Superior temporal gyrus (tissue), 1 donor: ENCODE results near the gene BMP7.

ENCODE experiments used
- DNase-seq: peaks from one replicate; pipeline ENCODE4 v3.0.0-alpha.2; 2016; ENCODE audit errors: extremely low spot score

Gene BMP7

DNA sequence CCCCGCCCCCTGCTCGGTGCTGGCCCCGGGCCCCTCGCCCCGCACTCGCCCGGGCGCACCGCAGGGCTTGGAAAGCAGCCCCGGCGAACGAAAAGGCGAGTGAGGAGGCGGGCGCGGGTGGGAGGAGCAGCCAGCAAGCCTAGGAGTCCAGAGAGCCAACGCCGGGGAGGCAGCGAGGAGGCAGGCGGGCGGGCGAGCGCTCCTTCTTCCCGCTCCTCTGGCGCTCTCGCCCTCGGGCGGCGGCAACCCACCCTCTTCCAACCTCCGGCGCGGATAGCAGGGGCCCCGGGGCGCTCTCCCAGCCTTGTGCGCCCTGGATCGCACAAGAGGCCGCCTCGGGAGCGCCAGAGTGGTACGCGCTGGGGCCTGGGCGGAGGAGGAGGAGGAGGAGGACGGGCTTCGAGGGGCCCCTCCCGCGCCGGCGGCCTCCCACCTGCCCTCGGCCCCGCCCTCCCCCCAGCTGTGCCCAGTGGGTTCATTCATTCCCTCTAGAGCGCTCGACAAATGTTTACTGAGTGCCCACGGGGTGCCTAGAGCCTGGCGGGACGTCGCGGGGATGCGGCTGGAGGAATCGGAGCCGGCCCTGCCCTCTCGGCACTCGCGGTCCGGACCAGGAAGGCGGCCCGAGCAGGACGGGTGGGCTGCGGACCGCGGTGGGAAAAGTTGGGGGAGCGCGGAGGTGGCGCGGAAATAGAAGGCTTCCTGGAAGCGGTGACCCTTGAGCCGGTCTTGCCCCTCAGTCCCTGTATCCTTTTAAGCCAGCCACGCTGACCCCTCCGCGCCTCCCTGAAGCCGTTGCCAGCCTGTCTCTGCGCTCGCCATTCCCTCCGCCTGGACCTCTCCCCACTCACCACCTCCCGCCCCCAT lies at the start of gene BMP7:
Gene BMP7 (minus strand): TSS at position 351 of the 867 bp plus-strand sequence. CDS start 519 bp downstream, outside the sequence.
- no peak for DNase-seq

DNA sequence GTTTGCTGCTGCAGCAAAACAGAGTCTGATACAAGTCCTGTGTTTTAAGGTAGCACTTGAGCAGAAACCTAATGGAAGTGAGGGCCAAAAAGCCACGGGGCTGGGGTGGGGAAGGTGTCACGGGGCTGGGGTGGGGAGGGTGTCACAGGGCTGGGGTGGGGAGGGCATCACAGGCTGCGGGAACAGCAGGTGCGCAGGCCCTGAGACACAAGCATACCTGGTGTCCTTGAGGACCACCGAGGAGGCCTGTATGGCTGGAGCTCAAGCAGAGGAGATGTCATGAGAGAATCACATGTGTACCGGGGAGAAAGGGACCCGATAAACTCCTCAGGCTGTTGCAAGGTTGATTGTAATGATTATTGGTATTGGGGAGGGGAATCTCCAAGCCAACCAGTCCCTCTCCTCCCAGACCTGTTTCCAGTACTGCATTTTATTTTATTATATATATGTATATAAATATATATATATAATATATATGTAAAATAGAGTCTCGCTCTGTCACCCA lies 49.6 kb upstream of the BMP7 start:
- DNase-seq: no peak

DNA sequence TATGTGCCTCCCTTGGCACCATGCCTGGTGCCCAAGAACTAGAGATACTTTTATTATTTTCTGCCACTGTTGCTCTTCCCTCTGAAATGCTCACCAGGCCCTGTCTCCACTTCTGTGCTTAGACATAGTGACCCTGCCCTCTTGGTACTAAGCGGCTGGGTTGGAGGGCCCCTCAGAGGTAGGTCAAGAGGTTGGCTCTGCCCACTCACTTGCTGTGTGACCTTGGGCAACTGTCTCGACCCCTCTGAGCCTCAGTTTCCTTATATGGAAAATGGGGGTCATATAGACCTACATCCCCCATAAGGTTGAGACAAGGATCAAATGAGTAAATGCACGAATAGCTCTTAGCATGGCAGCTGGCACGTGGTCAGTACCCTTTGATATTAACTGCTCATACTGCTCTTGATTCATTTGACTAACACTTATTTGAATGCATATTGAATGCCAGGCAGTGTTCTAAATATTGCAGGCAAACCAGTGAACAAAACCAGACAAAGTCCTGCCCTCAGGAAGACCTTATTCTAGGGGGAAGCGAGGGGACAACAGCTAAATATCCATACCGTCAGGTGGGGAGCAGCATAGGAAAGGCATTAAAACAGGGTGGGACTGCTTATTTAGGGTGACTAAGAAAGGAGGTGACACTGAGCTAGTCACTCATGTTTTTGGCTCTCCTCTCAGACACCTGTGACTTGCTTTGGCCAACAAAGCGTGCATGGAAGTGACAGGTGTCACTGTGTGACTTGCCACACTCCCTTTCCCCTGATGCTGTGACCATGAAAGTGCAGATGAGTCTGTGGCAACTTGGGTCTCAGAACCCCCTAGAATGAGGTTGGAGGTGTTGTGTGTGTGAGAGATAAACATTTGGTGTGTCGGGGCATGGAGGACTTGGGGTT lies 48.9 kb upstream of the BMP7 start:
- no peak for DNase-seq

DNA sequence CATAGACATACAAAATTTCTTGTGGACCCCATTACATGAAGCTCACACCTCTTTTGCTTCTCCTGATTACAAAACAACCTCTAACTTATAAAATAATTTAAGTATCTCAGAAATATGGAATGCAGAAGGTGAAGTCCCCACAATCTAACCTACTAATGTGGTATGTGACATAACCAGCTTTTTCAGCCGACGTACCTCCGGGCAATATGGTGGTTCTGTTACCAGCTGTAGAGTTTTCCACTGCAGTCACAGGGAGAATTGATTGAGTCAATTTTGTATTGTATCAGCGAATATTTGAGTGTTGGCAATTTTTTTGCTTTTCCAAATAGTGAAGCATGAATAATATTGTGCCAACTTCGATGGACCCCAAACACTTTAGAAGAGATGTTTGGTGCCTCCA lies 47.5 kb upstream of the BMP7 start:
- DNase-seq: no peak

DNA sequence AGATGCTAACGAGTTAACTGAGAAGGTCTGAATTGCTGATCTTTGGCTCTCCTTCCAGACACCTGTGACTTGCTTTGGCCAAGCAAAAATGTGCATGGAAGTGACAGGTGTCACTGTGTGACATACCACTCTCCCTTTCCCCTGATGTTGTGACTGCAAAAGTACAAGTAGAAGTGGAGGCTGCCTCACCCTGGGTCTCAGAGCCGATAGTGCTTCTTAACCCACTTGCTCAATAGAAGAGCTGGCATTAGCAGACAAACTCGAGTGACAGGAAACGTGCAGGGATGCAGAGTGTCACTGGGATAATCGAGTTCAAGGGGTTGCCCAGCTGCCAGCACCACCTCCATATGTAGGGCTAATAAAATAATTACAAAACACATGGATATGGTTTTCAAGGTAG lies 46.8 kb upstream of the BMP7 start:
- DNase-seq: no peak

DNA sequence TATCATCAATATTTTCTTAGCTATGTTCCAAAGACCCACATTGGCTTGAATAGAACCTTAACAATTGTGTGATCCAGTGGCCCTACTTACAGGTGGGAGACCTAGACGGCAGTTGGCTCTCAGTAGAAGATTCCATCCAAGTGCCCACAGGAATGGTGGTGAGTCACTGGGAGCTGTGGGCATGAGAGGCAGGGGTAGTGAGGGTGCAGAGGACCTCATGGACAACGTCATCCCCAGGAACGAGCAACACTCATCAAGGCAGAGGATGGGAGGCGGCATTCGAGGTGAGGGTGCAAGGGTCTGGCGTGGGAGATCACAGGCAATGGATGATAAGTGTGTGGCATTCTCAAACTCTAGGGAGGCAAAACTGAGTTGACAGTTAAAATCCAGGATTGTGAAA lies 45.7 kb upstream of the BMP7 start:
- DNase-seq: no peak

DNA sequence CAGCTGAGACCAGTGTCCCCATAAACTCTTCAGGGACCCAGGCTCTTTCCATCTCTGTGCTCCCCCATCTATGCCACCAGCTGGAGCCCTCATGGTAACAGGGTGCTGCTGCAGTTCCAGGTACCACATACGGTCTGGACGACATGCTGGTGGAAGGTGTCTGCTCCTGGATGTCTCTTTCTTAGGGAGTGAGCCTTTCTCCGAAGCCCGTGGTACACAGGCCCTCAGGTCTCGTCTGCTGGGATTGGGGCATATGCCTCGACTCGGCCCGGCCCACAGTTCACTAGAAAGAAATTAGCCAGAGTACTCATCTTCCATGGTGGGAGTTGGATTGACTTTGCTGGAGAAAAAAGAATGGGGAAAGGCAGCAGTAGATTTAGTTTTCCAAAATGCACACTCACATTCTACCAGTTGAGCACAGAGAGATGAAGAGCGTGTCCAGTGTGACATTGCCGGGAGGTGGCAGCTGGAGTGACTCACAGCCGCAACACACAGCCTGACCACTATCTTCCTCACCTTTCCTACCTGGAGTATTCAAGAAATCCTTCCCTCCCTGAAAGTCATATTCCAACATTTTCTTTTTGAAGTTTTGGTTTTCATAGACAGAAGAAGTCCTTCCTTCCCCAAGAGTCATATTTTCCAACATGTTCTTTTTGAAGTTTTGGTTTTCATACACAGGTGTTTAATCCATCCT lies 44.5 kb upstream of the BMP7 start:
- DNase-seq: no peak

DNA sequence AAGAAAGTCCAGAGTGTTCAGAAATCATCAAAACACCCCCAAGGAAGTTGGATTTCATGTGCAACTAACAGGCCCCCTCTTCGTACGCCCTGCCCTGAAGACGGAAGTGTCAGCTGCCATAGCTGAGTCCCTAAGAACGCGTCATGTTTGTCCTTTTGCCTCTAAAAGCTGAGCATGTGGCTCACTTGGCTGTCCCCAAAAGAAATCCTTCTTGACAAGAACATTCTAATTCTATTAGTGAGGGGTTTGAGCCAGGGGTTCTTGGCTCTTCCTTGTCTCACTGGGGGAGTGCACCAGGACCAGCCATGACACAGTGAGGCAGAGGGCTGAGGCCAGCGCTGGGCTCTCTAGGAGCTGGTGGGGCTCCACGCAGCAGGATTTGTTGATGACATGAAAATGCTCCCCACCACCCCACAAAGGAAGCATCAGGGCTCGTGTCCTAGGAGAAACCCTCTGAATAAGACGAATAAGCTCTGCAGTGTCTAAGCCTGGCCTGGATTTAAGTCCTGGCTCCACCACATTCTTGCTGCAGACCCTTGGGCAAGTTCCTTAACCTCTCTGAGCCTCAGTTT lies 43.2 kb upstream of the BMP7 start:
- DNase-seq: no peak

DNA sequence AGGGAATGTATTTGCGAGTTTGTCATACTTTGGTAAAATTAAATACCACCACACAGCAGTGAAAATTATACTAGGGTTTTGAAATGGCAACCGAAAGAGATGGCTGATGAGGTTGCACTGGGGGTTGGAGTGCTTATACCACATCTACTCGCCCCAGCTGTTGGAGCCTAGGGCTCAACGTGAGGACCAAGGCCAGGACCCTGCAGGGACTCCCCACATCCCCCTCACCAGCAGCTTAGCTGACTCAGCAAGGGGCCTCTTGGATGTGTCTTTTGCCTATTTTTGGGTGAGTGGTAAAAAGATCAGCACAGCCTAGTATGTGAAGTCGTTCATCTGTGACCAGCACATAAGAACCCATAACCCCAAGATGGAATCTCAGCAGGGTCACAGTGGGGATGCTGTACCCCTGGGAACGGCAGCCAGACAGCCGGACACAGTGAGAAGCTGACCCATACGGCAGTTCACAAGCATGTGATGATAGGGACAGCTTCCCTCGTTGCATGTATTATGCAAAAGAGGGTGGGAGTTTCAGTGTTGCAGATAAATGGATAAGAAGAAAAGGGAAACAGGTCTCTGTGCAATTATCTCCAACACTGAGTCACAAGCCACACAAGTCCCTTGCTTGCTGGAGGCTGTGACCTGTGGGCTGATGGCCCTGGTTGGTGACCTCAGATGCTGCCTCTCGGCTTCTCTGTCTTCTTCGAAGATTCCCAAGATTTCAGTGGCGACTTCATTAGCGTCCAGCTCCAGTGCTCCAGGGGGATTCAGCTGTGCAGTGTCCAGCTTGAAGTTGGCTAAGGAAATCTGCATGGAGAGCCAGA lies 42.2 kb upstream of the BMP7 start:
- no peak for DNase-seq

DNA sequence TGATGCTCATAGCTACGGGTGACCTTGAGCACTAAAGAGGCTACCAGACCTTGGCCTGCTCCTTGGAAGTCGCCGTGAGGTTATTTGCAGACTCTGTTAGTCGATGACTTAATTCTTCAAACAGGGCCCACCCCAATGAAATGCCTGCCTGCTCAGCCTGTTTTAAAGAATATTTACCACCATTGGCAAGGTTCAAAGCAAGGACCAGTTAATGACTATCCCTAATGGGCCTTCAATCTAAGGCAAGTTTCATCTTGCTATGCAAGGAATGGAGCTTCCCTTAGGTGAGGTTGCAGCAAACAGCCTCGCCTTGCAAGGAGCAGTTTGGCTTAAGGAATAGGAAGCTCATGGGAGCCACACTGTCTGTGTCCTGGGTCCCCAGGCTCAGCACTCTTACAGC lies 40.3 kb upstream of the BMP7 start:
- DNase-seq: no peak

DNA sequence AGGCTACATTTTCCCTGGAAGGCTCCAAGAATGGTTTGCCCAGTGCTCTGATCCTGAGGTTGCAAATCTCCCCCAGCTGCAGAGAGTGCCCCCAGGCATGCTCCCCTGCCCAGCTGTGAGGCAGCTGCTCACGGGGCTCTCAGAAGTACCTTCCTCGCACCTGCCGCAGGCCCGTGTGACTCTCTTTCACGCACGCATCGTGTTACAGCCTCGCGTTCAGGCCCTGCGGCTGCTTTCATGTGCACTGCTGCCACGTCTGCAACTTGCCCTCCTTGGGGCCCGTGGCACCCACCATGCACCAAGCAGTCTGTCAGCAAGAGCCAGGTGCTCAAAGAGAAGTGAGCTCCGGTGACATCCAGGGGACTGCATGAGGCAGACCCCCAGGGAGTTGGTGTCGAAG lies 34.6 kb upstream of the BMP7 start:
- DNase-seq: no peak

DNA sequence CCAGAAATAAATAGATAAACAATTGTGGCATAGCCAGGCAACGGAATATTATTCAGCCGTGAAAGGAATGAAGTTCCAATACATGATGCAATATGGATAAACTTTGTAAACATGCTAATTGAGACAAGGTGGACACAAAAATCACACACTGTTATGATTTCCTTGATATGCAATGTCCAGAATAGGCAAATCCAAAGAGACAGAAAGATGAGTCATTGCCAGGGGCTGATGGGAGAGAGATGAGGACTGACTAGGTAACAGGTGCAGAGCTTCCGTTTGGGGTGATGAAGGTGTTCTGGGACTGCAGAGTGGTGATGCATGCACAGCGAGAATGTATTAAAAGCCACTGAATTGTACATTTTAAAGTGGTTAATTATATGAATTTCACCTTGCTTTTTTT lies 32.0 kb upstream of the BMP7 start:
- DNase-seq: no peak

DNA sequence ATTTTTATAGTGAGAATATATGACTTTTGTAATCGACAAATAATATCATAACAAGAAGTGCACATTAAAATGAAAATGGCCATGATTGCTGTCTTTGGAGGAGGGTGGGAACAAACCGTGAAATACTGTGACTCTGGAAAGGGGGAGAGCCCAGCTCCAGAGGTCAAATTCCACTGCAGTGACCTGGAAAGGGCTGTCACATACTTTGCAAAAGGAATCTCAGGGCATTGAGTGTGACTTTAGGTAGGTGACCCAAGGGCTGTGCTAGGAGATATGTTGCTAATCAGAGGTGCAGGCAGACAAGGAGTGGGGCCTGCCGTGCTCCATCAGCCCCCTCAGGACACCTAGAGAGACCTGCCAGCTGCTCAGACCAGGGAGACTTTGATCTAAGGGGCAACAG lies 28.1 kb upstream of the BMP7 start:
- no peak for DNase-seq

DNA sequence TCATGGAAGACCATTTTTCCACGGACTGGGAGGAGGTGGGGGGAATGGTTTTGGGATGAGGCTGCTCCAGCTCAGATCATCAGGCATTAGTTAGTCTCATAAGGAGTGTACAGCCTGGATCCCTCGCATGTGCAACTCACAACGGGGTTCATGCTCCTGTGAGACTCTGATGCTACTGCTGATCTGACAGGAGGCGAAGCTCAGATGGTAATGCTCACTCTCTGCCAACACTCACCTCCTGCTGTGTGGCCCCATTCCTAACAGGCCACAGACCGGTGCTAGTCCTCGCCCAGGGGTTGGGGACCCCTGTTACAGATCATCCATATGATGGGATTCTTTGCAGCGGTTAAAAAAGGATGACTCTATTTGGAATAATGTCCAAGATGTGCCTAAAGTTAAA lies 27.6 kb upstream of the BMP7 start:
- DNase-seq: no peak

DNA sequence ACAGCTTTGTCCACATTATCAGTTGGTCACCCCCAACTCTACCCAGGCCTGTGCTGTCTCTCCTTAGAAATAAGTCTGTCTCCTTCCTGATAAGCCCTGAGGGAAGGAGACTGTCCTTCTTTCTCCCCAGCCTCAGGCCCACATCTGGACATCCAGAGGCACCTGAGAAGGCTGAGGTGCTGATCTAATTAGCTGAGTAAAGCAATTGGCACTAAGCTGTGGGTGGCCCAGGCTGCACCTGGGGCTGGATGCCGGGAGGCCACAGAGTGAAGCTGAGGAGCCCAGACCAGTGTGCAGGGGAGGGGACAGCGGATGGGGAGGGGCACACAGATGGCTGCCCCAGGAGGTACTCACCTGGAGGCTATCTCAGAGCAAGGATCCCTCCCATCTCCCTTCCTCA lies 26.2 kb upstream of the BMP7 start:
- DNase-seq: no peak

DNA sequence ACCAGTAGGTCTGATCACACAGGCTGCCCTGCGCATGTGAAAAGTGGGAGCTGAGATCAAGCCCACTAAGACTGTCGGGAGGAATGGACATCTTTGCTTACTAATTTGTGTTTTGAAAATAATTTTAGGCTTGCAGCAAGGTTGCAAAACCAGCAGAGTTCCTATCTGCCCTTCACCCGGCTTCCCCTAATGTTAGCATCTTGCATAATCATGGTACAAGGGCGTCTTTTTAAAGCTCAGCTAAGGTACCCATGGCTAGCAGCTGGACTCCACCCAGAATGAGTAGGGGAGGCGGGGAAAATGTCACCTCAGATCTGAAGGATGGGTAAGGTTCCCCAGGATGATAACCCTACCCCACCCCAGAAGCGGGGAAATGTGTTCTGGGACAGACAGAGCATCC lies 25.3 kb upstream of the BMP7 start:
- DNase-seq: no peak

DNA sequence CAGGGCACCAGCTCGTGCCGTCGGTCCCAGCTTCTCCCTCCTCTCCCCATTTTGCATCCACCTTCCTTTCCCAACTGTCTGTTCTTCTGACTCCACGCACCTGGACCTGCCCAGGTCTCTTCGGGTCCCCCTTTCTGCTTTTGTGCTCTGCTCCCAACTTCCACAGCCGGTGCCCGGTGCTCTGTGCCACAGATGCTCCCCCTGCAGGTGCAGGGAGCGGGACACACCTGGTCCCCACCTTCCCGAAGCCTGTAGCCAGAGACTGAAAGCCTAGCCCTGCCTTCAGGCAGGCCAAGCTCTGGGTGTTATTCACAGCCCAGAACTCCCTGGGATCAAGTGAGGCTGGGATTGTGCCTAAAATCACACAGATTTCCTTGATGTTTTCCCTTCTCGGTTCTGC lies 24.6 kb upstream of the BMP7 start:
- no peak for DNase-seq

DNA sequence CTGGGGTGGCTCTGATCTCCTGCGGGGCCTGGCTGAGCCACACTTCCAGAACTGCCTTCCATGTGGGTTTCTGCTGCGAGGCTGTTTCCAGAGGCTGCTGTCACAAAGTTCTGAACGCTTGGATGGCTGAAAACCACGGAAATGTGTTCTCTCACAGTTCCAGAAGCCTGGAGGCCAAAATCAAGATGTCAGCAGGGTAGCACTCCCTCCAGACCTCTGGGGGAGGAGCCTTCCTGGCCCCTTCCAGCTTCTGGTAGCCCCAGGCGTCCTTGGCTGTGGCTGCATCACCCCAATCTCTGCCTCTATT lies 23.7 kb upstream of the BMP7 start:
- DNase-seq: peak; percentile 27

DNA sequence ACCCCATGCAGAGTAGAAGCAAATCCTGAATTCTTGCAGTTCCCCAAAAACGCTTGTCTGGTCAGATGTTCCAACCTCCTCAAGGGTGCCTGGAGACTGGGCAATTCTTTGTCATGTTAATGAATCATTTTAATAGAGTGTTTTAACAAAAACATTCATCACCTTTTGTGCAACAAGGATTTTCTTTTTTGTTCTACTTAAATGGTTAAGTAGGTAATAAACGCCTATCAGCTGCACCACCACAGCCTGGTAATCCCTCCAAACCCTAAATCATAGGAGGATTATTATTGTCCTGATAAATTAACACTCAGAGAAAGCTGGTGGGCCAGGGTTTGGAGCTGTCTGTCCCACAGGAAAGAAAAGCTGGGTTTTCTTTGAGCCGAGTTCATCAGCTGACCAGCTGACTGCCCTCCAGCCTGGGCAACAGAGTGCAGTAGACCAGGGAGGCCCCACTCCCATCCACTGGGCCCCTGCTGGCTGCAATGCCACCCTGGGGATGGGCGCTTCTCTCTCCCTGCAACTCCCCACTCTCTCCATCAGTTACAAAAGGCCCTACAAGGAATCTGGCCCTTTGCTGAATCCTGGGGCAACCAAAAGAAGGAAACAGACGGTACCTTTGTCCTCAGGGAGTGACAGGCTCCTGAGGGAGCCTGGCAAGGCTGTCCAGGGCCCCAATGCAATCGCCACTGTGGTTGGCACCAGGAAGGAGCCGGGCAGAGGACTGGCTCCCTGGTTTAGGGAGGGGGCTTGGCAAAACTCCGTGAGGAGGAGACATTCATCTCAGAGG lies 23.1 kb upstream of the BMP7 start:
- no peak for DNase-seq

DNA sequence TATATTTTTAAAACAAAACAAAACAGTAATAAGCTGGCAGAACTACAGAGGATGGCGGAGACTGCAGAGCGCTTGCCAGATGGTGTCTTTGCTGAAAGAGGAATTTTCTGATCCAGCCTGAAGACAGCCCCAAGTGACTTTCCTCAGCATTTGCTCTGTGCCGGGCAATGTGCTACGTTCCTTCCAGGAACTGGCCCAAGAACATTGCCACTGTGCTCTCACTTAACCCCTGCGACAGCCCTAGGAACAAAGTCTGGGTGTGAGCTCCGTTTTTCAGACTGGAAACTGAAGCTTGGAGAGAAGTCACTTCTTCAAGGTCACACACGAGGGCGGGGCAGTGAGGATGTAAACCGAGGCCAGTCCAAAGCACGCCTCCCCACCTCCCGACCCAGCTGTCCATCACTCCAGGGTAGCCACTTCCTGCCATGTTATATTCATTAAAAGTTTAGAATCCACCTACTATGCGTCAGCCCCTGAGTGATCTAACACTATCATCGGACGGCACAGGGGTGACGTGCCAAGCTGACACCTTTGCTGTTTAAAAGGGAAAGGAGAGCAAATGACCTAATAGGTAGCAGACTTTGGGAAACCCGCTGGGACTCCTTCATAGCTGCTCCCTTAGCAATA lies 22.3 kb upstream of the BMP7 start:
- DNase-seq: no peak
